ENCODE data around the gene BRCA2. TPM values are rescaled to one million over a fixed set of nuclear protein-coding genes. Genes with fewer than 3 reads are reported as not detected.
A peak's percentile ranks its signal among the peaks of the same experiment; 100 is the strongest.
"Not testable (repeated sequence)": the region's sequence is repeated elsewhere in the genome, so short reads cannot be mapped to it uniquely, and the experiment has no call there.

Gene BRCA2
- total and polyA plus RNA-seq, 2 experiments from 2014 or later = 28.6 to 38.7 TPM

GRCh38 chr13:32350839-32351441, 35.6 kb downstream of the BRCA2 start:
- not testable (repeated sequence) for ATAC-seq

GRCh38 chr13:32354040-32354439, 38.7 kb downstream of the BRCA2 start:
- no peak for ATAC-seq
- Histone ChIP-seq H3K27ac (ENCODE audit: low read depth) (no peak overlapping the region; the same call in 1 of the 2 replicates), H3K4me1 (ENCODE audit: insufficient read depth) (0 out of 2 replicates have a peak, but pooled peaks cover 5% of the 10 kb centered on the region), H2AFZ (no peak overlapping the region), H3K4me2 (no peak overlapping the region), H3K4me3 (no peak overlapping the region), H4K20me1 (replicated peaks; ENCODE audit: insufficient read depth) (no peaks in the 10 kb centered on the region), H3K79me2 (replicated peaks; ENCODE audit: insufficient read depth) (no peaks in the 10 kb centered on the region), H3F3A (replicated peaks; ENCODE audit: low read depth) (no peaks in the 10 kb centered on the region), H3K36me3 (ENCODE audit: insufficient read depth) (0 out of 2 replicates have a peak, but pooled peaks cover 7% of the 10 kb centered on the region), H3K27me3 (ENCODE audit: insufficient read depth) (no peaks in the 10 kb centered on the region), H3K9me2 (ENCODE audit: insufficient read depth) (no peaks in the 10 kb centered on the region)
- H3K27me3 Mint-ChIP-seq (ENCODE audit: insufficient read depth, low read depth, poor library complexity) = no peaks in the 10 kb centered on the region
- no peak overlapping the region for H3K27ac Mint-ChIP-seq
- no peak for DNase-seq (ENCODE audit: low spot score)
- TF ChIP-seq ETS1 (IDR thresholded peaks at IDR 0.05) = no peak
- TF ChIP-seq EZH2 (IDR thresholded peaks at IDR 0.05; ENCODE audit: low read depth, unreplicated experiment) = no peak
- TF ChIP-seq ZNF462 (CRISPR knock-in tag; IDR thresholded peaks at IDR 0.05) = no peak
- no peak for TF ChIP-seq NANOG (IDR thresholded peaks at IDR 0.05; ENCODE audit: borderline replicate concordance)
- no peaks in the 10 kb centered on the region; the same call in 2 of the 3 replicates for H3K9me3 Mint-ChIP-seq
- peaks cover 36% of the 10 kb centered on the region for H3K36me3 Mint-ChIP-seq (ENCODE audit: low read depth)
- H3K4me3 Mint-ChIP-seq = no peak overlapping the region
- H3K4me1 Mint-ChIP-seq = peaks cover 11% of the 10 kb centered on the region

More at GRCh38 chr13:32350839-32351441, 35.6 kb downstream of the BRCA2 start:
- not testable (repeated sequence) for H3K4me3 ChIP-seq; H3K27me3 Mint-ChIP-seq (ENCODE audit: insufficient read depth, low read depth, poor library complexity); H3K9me3 Mint-ChIP-seq; H3K79me2 ChIP-seq (replicated peaks; ENCODE audit: insufficient read depth); H4K20me1 ChIP-seq (replicated peaks; ENCODE audit: insufficient read depth); H3K27ac Mint-ChIP-seq; H3F3A ChIP-seq (replicated peaks; ENCODE audit: low read depth); DNase-seq (ENCODE audit: low spot score); H3K36me3 ChIP-seq (ENCODE audit: insufficient read depth); H3K4me1 ChIP-seq (ENCODE audit: insufficient read depth); H3K9me2 ChIP-seq (ENCODE audit: insufficient read depth); H3K4me1 Mint-ChIP-seq; H3K4me3 Mint-ChIP-seq; H3K27me3 ChIP-seq (ENCODE audit: insufficient read depth); H2AFZ ChIP-seq; H3K4me2 ChIP-seq; H3K27ac ChIP-seq (ENCODE audit: low read depth)
- H3K36me3 Mint-ChIP-seq (ENCODE audit: low read depth) = peaks cover 39% of the 10 kb centered on the region

GRCh38 chr13:32355935-32356334, 40.6 kb downstream of the BRCA2 start:
- H2AFZ ChIP-seq; H3K4me3 ChIP-seq; ATAC-seq; H3F3A ChIP-seq (replicated peaks; ENCODE audit: low read depth); H3K4me2 ChIP-seq; H3K79me2 ChIP-seq (replicated peaks; ENCODE audit: insufficient read depth); H3K27ac Mint-ChIP-seq; H3K9me2 ChIP-seq (ENCODE audit: insufficient read depth); H3K27me3 ChIP-seq (ENCODE audit: insufficient read depth); DNase-seq (ENCODE audit: low spot score); H3K36me3 ChIP-seq (ENCODE audit: insufficient read depth); H4K20me1 ChIP-seq (replicated peaks; ENCODE audit: insufficient read depth); H3K4me1 ChIP-seq (ENCODE audit: insufficient read depth); H3K9me3 Mint-ChIP-seq; H3K4me3 Mint-ChIP-seq; H3K27me3 Mint-ChIP-seq (ENCODE audit: insufficient read depth, low read depth, poor library complexity): not testable (repeated sequence)
- Mint-ChIP-seq H3K36me3 (ENCODE audit: low read depth) (peaks cover 24% of the 10 kb centered on the region), H3K4me1 (peaks cover 11% of the 10 kb centered on the region)
- H3K27ac ChIP-seq (ENCODE audit: low read depth) = peak overlapping the region; percentile 46
